Putamen (tissue), 1 donor: ENCODE measurements around the gene DMPK.
"Not testable (repeated sequence)": the region's sequence is repeated elsewhere in the genome, so short reads cannot be mapped to it uniquely, and the experiment has no call there.

Experiments
- DNase-seq: peaks from one replicate; pipeline ENCODE4 v3.0.0-alpha.2; 2016; ENCODE audit warnings: low spot score

DMPK gene

GRCh38 chr19:45768984-45769782, 13.1 kb downstream of the DMPK start, which contains the start of gene SIX5:
SIX5 (minus strand) TSS chr19:45769252; CDS start chr19:45768844, 408 bp downstream.
- peak; percentile 95 for DNase-seq

- no peak for DNase-seq
Measured at GRCh38 chr19:45768655-45768983, 13.7 kb downstream of the DMPK start.

GRCh38 chr19:45767881-45768654, 14.2 kb downstream of the DMPK start:
- no peak for DNase-seq

GRCh38 chr19:45767410-45767880, 14.8 kb downstream of the DMPK start:
- no peak for DNase-seq

GRCh38 chr19:45766869-45767346, 15.4 kb downstream of the DMPK start:
- no peak for DNase-seq

GRCh38 chr19:45766296-45766868, 15.9 kb downstream of the DMPK start:
- no peak for DNase-seq

- DNase-seq = no peak
Measured at GRCh38 chr19:45765702-45766295, 16.5 kb downstream of the DMPK start.

GRCh38 chr19:45764945-45765701, 17.2 kb downstream of the DMPK start:
- DNase-seq = no peak

- no peak for DNase-seq
Measured at GRCh38 chr19:45764475-45764874, 17.8 kb downstream of the DMPK start.

GRCh38 chr19:45763691-45764294, 18.5 kb downstream of the DMPK start:
- no peak for DNase-seq

- DNase-seq = no peak
Measured at GRCh38 chr19:45762870-45763631, 19.2 kb downstream of the DMPK start.

- DNase-seq = no peak
Measured at GRCh38 chr19:45761714-45762113, 20.6 kb downstream of the DMPK start.

GRCh38 chr19:45758921-45759320, 23.4 kb downstream of the DMPK start:
- DNase-seq = no peak

GRCh38 chr19:45757695-45758094, 24.6 kb downstream of the DMPK start:
- DNase-seq = no peak

- no peak for DNase-seq
Measured at GRCh38 chr19:45754323-45754722, 28.0 kb downstream of the DMPK start.

- DNase-seq = no peak
Measured at GRCh38 chr19:45753548-45753947, 28.7 kb downstream of the DMPK start.

GRCh38 chr19:45752639-45753038, 29.7 kb downstream of the DMPK start:
- DNase-seq = no peak

GRCh38 chr19:45751483-45751882, 30.8 kb downstream of the DMPK start:
- not testable (repeated sequence) for DNase-seq

- no peak for DNase-seq
Measured at GRCh38 chr19:45747513-45747912, 34.8 kb downstream of the DMPK start.

GRCh38 chr19:45746866-45747265, 35.4 kb downstream of the DMPK start:
- no peak for DNase-seq
